IPS DF 19.7 (cell line): ENCODE results near the gene RIMS4.

ENCODE experiments used
- DNase-seq: peaks from one replicate; pipeline ENCODE4 v3.0.0-alpha.2; 2013; ENCODE audit warnings: low read depth, low spot score

The RIMS4 gene

GRCh38 chr20:44796758-44797457, 13.4 kb downstream of the RIMS4 start:
- DNase-seq = no peak

- no peak for DNase-seq
Observed at GRCh38 chr20:44796311-44796710, 14.0 kb downstream of the RIMS4 start.

GRCh38 chr20:44795836-44796235, 14.5 kb downstream of the RIMS4 start:
- no peak for DNase-seq

GRCh38 chr20:44792796-44793195, 17.6 kb downstream of the RIMS4 start:
- no peak for DNase-seq

GRCh38 chr20:44790638-44791393, 19.5 kb downstream of the RIMS4 start:
- DNase-seq = no peak

- DNase-seq = no peak
Observed at GRCh38 chr20:44788706-44789456, 21.5 kb downstream of the RIMS4 start.

GRCh38 chr20:44787299-44787698, 23.0 kb downstream of the RIMS4 start:
- DNase-seq = no peak

GRCh38 chr20:44785768-44786167, 24.6 kb downstream of the RIMS4 start:
- DNase-seq = peak; percentile 83

GRCh38 chr20:44784688-44785087, 25.7 kb downstream of the RIMS4 start:
- no peak for DNase-seq

GRCh38 chr20:44781791-44782190, 28.6 kb downstream of the RIMS4 start:
- no peak for DNase-seq

GRCh38 chr20:44781118-44781517, 29.2 kb downstream of the RIMS4 start:
- DNase-seq = no peak

GRCh38 chr20:44780226-44780625, 30.1 kb downstream of the RIMS4 start:
- no peak for DNase-seq

- DNase-seq = no peak
Observed at GRCh38 chr20:44776980-44777379, 33.4 kb downstream of the RIMS4 start.

GRCh38 chr20:44773070-44773829, 37.1 kb downstream of the RIMS4 start:
- DNase-seq = no peak

GRCh38 chr20:44772636-44773035, 37.7 kb downstream of the RIMS4 start:
- no peak for DNase-seq

- DNase-seq = no peak
Observed at GRCh38 chr20:44771172-44771535, 39.2 kb downstream of the RIMS4 start.

GRCh38 chr20:44770484-44771171, 39.7 kb downstream of the RIMS4 start:
- DNase-seq = no peak

GRCh38 chr20:44769481-44769863, 40.9 kb downstream of the RIMS4 start:
- DNase-seq = no peak

GRCh38 chr20:44768854-44769480, 41.4 kb downstream of the RIMS4 start:
- DNase-seq = no peak

- no peak for DNase-seq
Observed at GRCh38 chr20:44768256-44768655, 42.1 kb downstream of the RIMS4 start.
